ENCODE data around the gene SH3PXD2B. TPM values are rescaled to one million over a fixed set of nuclear protein-coding genes. Genes with fewer than 3 reads are reported as not detected.

SH3PXD2B gene
- polyA plus RNA-seq, 1 donor = 11.0 TPM

DNA sequence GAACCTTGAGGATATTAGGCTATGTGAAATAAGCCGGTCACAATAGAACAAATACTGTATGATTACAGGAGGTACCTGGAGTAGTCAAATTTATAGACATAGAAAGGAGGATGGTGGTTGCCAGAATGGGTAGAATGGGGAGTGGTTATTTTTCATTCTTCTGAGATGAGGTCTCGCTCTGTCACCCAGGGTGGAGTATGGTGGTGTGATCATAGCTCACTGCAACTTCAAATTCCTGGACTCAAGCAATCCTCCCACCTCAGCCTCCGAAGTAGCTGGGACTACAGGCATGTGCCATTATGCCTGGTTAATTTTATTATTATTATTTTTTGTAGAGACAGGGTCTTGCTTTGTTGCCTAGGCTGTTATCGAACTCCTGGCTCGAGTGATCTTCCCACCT, 27.1 kb downstream of the SH3PXD2B start:
- peaks cover 6% of the 10 kb centered on the region for H3K36me3 ChIP-seq (ENCODE audit: control insufficient read depth, insufficient read depth, low read length)
- no CpG with 5 or more reads among the region's 5 CpGs for WGBS (ENCODE audit: insufficient coverage, low lambda C conversion rate)
- no peaks in the 10 kb centered on the region for H3K9me3 ChIP-seq (ENCODE audit: control insufficient read depth, low read depth, low read length)
- no peak for DNase-seq
- no peaks in the 10 kb centered on the region for H3K27me3 ChIP-seq (ENCODE audit: control insufficient read depth, insufficient read depth, low read length)
- no peak overlapping the region for H3K4me3 ChIP-seq (ENCODE audit: low read length)
- H3K27ac ChIP-seq (ENCODE audit: low read length) = no peak overlapping the region
- peaks cover 5% of the 10 kb centered on the region for H3K4me1 ChIP-seq (ENCODE audit: control insufficient read depth, insufficient read depth, low read length)

DNA sequence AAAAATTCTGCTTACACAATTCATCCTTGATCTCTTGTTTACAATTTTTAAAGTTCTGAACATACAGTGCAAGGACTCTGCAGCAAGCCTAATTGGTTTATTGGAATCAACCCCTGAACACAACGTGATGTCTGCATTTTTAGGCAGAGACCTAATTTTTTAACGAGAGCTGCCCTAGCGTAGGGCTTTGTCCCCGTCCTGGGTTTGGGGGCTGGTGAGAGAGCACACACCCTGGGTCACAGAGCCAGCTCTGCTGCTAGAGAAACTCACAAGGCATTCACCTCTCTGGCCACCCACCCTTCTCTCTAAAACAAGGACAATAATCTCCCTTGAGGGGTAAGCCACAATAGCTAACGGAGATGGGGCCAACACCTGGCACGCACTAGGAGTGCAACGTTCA, 28.2 kb downstream of the SH3PXD2B start:
- H3K36me3 ChIP-seq (ENCODE audit: control insufficient read depth, insufficient read depth, low read length) = peaks cover 12% of the 10 kb centered on the region
- no CpG with 5 or more reads among the region's 7 CpGs for WGBS (ENCODE audit: insufficient coverage, low lambda C conversion rate)
- peak overlapping the region; percentile 45 for H3K27ac ChIP-seq (ENCODE audit: low read length)
- no peaks in the 10 kb centered on the region for H3K9me3 ChIP-seq (ENCODE audit: control insufficient read depth, low read depth, low read length)
- no peak for DNase-seq
- peaks cover 8% of the 10 kb centered on the region for H3K4me1 ChIP-seq (ENCODE audit: control insufficient read depth, insufficient read depth, low read length)
- H3K27me3 ChIP-seq (ENCODE audit: control insufficient read depth, insufficient read depth, low read length) = no peaks in the 10 kb centered on the region
- no peak overlapping the region for H3K4me3 ChIP-seq (ENCODE audit: low read length)

DNA sequence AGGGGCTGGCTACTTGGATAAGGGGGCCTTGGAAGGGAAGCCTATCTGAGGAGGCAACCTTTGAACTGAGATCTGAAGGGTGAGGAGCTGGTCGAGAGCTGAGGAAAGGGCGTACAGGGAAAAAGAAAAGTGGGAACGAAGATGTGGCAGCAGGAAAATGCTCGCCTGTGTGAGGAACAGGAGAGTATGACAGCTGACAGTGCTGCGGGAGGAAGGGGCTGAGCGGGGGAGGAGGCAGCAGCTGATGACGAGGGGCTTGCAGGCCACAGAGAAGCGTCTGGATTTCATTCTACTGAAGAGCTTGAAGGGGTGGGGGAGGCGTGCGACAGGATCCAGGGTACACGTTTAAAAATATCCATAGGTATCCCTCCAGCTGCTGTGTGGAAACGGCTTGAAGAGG, 28.9 kb downstream of the SH3PXD2B start:
- Histone ChIP-seq H3K27ac (ENCODE audit: low read length) (peak overlapping the region; percentile 49), H3K36me3 (ENCODE audit: control insufficient read depth, insufficient read depth, low read length) (peaks cover 12% of the 10 kb centered on the region), H3K4me3 (ENCODE audit: low read length) (no peak overlapping the region), H3K4me1 (ENCODE audit: control insufficient read depth, insufficient read depth, low read length) (peaks cover 12% of the 10 kb centered on the region), H3K27me3 (ENCODE audit: control insufficient read depth, insufficient read depth, low read length) (no peaks in the 10 kb centered on the region), H3K9me3 (ENCODE audit: control insufficient read depth, low read depth, low read length) (no peaks in the 10 kb centered on the region)
- no peak for DNase-seq
- 44% methylated on average over 4 of the region's 12 CpGs for WGBS (ENCODE audit: insufficient coverage, low lambda C conversion rate)

DNA sequence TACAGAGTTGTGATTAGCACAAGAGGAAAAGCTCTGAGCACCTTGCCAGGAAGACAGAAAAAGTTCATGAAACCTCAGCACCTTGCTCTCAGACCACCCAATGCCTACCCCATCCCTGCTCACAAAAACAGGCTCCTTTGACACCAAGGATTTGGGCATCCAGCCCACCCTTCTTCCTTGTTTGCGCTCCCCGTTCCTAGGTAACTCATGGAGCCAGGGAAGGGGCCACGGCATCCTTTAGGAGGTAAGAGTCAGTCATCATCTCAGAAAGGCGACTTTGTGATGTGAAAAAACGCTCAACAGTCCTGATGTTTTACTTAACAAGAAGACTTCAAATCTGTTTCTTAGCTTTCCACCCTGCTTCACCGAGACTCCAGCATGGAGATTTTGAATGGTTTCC, 29.5 kb downstream of the SH3PXD2B start:
- DNase-seq = no peak
- Histone ChIP-seq H3K9me3 (ENCODE audit: control insufficient read depth, low read depth, low read length) (no peaks in the 10 kb centered on the region), H3K27ac (ENCODE audit: low read length) (peak overlapping the region; percentile 49), H3K4me3 (ENCODE audit: low read length) (no peak overlapping the region), H3K4me1 (ENCODE audit: control insufficient read depth, insufficient read depth, low read length) (peaks cover 14% of the 10 kb centered on the region), H3K27me3 (ENCODE audit: control insufficient read depth, insufficient read depth, low read length) (no peaks in the 10 kb centered on the region), H3K36me3 (ENCODE audit: control insufficient read depth, insufficient read depth, low read length) (peaks cover 12% of the 10 kb centered on the region)
- WGBS (ENCODE audit: insufficient coverage, low lambda C conversion rate) = no CpG with 5 or more reads among the region's 6 CpGs

DNA sequence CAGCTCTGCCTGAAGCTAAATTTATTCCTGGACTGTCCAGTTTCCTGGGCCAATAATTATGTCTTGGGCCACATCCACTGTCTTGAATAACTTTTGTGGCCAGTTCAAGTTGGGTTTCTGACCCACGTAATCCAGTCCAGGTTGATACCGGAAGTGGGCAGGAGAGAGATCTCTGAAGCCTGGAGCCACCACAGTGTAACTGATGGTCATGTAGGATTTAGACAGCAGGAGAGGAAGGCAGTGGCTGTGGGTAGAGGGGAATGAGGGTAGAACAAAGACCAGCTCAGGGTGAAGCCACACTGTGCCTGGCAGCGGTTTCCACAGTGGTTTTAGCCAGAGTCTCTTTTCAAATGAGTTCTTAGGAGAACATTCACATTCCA, 30.2 kb downstream of the SH3PXD2B start:
- Histone ChIP-seq H3K27me3 (ENCODE audit: control insufficient read depth, insufficient read depth, low read length) (no peaks in the 10 kb centered on the region), H3K4me3 (ENCODE audit: low read length) (no peak overlapping the region), H3K36me3 (ENCODE audit: control insufficient read depth, insufficient read depth, low read length) (peaks cover 12% of the 10 kb centered on the region), H3K27ac (ENCODE audit: low read length) (no peak overlapping the region), H3K9me3 (ENCODE audit: control insufficient read depth, low read depth, low read length) (no peaks in the 10 kb centered on the region), H3K4me1 (ENCODE audit: control insufficient read depth, insufficient read depth, low read length) (peaks cover 21% of the 10 kb centered on the region)
- WGBS (ENCODE audit: insufficient coverage, low lambda C conversion rate) = no CpG with 5 or more reads among the region's 3 CpGs
- DNase-seq = no peak

DNA sequence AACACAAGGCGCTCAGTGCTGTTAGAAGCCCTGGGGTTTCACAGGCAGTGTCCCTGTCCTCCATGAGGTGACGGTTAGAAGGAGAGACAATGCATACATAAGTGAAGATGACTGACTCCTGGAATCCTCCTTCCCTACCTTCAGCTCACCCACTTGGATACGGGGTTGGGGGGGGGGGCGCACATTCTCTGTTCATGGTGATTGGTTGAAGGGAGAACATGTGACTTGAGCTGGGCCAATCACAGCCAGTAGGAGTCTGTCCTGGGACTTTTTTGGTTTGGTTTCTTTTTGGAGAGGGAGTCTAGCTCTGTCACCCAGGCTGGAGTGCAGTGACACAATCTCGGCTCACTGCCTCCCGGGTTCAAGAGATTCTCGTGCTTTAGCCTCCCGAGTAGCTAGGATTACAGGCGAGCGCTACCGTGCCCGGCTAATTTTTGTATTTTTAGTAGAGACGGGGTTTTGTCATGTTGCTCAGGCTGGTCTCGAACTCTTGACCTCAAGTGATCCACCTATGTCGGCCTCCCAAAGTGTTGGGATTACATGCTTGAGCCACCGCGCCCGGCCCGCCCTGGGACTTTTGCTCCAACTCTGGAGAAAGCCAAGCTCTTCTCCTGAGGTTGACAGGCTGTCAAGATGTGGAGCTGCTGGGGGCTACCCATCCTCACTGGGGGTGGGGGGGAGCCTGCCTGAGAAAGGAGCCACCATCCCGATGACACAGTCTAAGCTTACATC, 30.8 kb downstream of the SH3PXD2B start:
- no peak overlapping the region for H3K4me3 ChIP-seq (ENCODE audit: low read length)
- H3K36me3 ChIP-seq (ENCODE audit: control insufficient read depth, insufficient read depth, low read length) = peaks cover 12% of the 10 kb centered on the region
- no peaks in the 10 kb centered on the region for H3K27me3 ChIP-seq (ENCODE audit: control insufficient read depth, insufficient read depth, low read length)
- no peak for DNase-seq
- no peak overlapping the region for H3K27ac ChIP-seq (ENCODE audit: low read length)
- no CpG with 5 or more reads among the region's 20 CpGs for WGBS (ENCODE audit: insufficient coverage, low lambda C conversion rate)
- H3K4me1 ChIP-seq (ENCODE audit: control insufficient read depth, insufficient read depth, low read length) = peaks cover 27% of the 10 kb centered on the region
- no peaks in the 10 kb centered on the region for H3K9me3 ChIP-seq (ENCODE audit: control insufficient read depth, low read depth, low read length)

DNA sequence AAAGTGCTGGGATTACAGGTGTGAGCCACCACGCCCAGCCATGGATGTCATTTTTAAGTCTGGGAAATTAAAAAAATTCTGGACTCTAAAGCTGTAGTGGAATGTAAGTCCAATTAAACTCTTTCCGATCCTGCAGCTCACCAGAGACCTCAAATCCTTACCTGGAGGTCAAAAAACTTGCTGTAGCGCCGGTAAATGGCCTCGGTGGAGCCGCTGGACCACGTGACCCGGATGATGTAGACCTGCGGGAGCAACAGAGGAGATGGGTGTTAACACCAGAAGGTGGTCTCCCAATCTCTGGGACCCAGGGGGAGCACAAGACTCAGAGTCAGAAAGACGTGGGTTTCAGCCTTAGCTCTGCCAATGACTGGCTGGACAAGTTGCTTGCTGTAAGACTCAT, 32.1 kb downstream of the SH3PXD2B start:
- peaks cover 35% of the 10 kb centered on the region for H3K4me1 ChIP-seq (ENCODE audit: control insufficient read depth, insufficient read depth, low read length)
- no peak for DNase-seq
- no peak overlapping the region for H3K27ac ChIP-seq (ENCODE audit: low read length)
- H3K9me3 ChIP-seq (ENCODE audit: control insufficient read depth, low read depth, low read length) = no peaks in the 10 kb centered on the region
- H3K27me3 ChIP-seq (ENCODE audit: control insufficient read depth, insufficient read depth, low read length) = no peaks in the 10 kb centered on the region
- H3K36me3 ChIP-seq (ENCODE audit: control insufficient read depth, insufficient read depth, low read length) = peaks cover 12% of the 10 kb centered on the region
- H3K4me3 ChIP-seq (ENCODE audit: low read length) = no peak overlapping the region
- WGBS (ENCODE audit: insufficient coverage, low lambda C conversion rate) = no CpG with 5 or more reads among the region's 10 CpGs

DNA sequence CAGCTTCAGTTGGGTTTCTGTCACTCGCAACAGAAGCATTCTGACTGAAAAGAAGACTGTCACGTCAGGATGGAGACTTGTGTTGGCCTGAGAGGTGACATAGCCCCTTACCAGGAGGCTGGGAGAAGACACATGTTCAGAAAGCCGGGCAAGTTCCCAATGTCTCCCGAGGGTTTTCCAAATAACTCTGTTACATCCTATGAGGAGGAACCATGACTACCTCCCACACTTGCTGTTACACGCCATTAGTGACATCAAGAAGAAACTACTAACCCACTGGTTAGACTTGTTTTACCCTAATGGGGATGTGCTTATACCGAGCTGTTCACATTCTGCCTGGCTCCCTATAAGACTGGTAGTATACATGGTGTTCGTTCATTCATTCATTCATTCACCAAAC, 33.3 kb downstream of the SH3PXD2B start:
- H3K4me1 ChIP-seq (ENCODE audit: control insufficient read depth, insufficient read depth, low read length) = peaks cover 35% of the 10 kb centered on the region

DNA sequence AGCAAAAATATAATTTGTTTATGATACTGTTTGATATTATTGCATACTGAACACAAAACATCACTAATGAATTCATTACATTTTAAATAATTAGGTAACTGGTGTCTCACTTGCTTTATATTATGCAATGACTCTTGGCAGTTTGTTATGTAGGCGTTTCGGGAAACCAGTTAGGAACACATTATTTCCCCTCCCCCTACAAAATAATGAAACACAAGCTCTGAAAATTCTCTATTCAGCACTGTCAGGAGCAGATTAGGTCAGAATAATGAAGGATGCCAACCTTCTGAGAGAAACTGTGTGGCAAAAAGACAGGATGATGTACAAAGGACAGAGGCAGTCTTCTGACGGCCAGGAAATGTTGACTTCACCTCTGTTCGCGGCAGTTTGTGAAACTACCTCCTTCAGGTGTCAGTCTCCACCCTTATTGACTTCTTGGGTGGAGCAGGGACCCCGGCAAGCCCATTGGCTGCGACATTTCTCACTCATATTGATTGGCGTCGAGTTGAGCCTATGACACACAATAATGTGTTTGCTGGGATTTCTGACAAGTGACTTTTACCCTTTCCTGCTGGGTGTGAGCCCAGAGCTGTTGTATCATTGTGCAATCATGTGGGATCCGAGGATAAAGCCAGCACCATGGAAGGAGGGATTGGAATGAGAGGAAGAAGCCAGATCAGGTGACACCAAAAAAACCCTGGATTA, 33.9 kb downstream of the SH3PXD2B start:
- Histone ChIP-seq H3K4me3 (ENCODE audit: low read length) (peak overlapping the region; percentile 19), H3K36me3 (ENCODE audit: control insufficient read depth, insufficient read depth, low read length) (peaks cover 12% of the 10 kb centered on the region), H3K4me1 (ENCODE audit: control insufficient read depth, insufficient read depth, low read length) (peaks cover 32% of the 10 kb centered on the region), H3K27me3 (ENCODE audit: control insufficient read depth, insufficient read depth, low read length) (no peaks in the 10 kb centered on the region), H3K9me3 (ENCODE audit: control insufficient read depth, low read depth, low read length) (no peaks in the 10 kb centered on the region), H3K27ac (ENCODE audit: low read length) (peak overlapping the region; percentile 90)
- WGBS (ENCODE audit: insufficient coverage, low lambda C conversion rate) = 90% methylated on average over 2 of the region's 10 CpGs
- peak; percentile 90 to 96 for DNase-seq

More for the DNA sequence above, 33.3 kb downstream of the SH3PXD2B start:
- H3K27me3 ChIP-seq (ENCODE audit: control insufficient read depth, insufficient read depth, low read length) = no peaks in the 10 kb centered on the region
- no peak for DNase-seq
- H3K4me3 ChIP-seq (ENCODE audit: low read length) = no peak overlapping the region
- no CpG with 5 or more reads among the region's 7 CpGs for WGBS (ENCODE audit: insufficient coverage, low lambda C conversion rate)
- H3K9me3 ChIP-seq (ENCODE audit: control insufficient read depth, low read depth, low read length) = no peaks in the 10 kb centered on the region
- peaks cover 12% of the 10 kb centered on the region for H3K36me3 ChIP-seq (ENCODE audit: control insufficient read depth, insufficient read depth, low read length)
- peak overlapping the region; percentile 78 for H3K27ac ChIP-seq (ENCODE audit: low read length)

DNA sequence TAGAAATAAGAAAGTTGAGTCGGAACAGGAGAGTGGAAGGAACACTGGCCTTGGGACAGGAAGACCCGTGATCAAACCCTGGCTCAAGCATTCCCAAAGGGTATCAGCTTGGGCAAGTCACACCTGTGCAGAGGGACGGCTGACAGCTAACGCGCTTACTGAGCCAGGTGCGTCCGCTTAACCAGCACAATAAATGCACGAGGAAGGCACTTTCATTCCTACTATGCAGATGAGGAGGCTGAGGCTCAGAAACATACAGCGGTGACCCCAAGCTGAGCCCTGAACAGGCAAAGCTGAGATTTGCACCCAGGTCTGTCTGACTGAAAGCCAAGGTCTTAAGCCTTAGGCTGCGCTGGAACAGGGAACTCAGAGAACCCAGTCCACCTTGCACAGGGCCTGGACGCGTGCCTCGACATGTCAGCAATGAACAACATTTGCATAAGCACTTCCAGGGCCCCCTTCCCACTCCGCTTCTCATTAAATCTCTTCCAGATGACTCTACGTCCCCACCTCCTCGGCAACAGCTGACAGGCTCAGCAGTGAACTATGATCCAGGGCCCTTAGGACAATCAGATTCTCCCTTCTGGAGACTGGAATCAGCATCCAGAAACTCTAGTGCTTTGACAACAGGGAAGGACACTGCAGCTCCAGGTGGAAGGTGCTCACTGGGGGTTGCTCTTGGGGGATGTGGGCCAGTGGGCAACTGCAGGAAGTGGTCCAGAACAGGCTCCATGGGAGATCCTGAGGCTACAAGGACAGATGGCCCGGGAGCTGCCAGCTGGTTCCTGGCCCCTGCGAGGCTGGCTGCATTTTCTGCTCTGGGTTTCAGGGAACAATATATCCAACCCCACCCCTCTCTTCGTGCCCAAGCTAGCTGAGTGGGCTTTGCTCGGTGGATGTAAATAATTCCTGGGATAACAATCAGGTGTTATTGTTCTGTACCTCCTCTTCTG, 35.2 kb downstream of the SH3PXD2B start:
- DNase-seq = peak; percentile 49 to 76
- Histone ChIP-seq H3K4me3 (ENCODE audit: low read length) (no peak overlapping the region), H3K27me3 (ENCODE audit: control insufficient read depth, insufficient read depth, low read length) (no peaks in the 10 kb centered on the region), H3K9me3 (ENCODE audit: control insufficient read depth, low read depth, low read length) (no peaks in the 10 kb centered on the region), H3K36me3 (ENCODE audit: control insufficient read depth, insufficient read depth, low read length) (peaks cover 11% of the 10 kb centered on the region), H3K4me1 (ENCODE audit: control insufficient read depth, insufficient read depth, low read length) (peaks cover 41% of the 10 kb centered on the region), H3K27ac (ENCODE audit: low read length) (peak overlapping the region; percentile 90)
- no CpG with 5 or more reads among the region's 20 CpGs for WGBS (ENCODE audit: insufficient coverage, low lambda C conversion rate)

Measured in large intestine (tissue), 3 donors.